PC-9 (cell line): ENCODE data around the gene KCNJ10. TPM values are rescaled to one million over a fixed set of nuclear protein-coding genes. Genes with fewer than 3 reads are reported as not detected.

ENCODE experiments used
- BruUV-seq: library from RNA; stranded (reverse); fragments of 400-500 nt; replicated peaks from 2 replicates; lab custom pipeline; 2021; lab: Mats Ljungman, UMichigan
- CTCF ChIA-PET: fragments of 300-600 bp; sonication (Branson Sonifier 250); formaldehyde crosslinking; loops from one replicate; lab custom pipeline; 2022; ENCODE audit warnings: antibody characterized with exemption; lab: Charles Lee
- POLR2A ChIA-PET: fragments of 300-600 bp; sonication (Branson Sonifier 250); formaldehyde crosslinking; loops from one replicate; lab custom pipeline; 2022; ENCODE audit warnings: antibody characterized with exemption; ENCODE audit not compliant: unreplicated experiment; lab: Charles Lee
- DNase-seq, 2 experiments: peaks; one replicate each; pipeline versions ENCODE4 v3.0.0 to v3.0.0-alpha.2; 2015 to 2022; ENCODE audit warnings: mixed read lengths in 1 of 2
- H2AFZ ChIP-seq: fragments of 200-600 bp; sonication (generic); 2 replicates; pipeline ENCODE4 v1.8.1; 2017; ENCODE audit warnings: antibody characterized with exemption
- H3F3A ChIP-seq: fragments of 200-600 bp; sonication (generic); 2 replicates; pipeline ENCODE4 v1.8.1; 2017; ENCODE audit warnings: antibody characterized with exemption, mild to moderate bottlenecking, low read depth; ENCODE audit not compliant: insufficient read depth
- H3K27ac ChIP-seq: fragments of 200-600 bp; sonication (generic); 2 replicates; pipeline ENCODE4 v1.6.1; 2016; ENCODE audit warnings: mixed run types
- H3K27me3 ChIP-seq: fragments of 200-600 bp; sonication (generic); 2 replicates; pipeline ENCODE4 v1.6.1; 2016; ENCODE audit warnings: low read depth, mixed run types; ENCODE audit not compliant: insufficient read depth
- H3K36me3 ChIP-seq: fragments of 200-600 bp; sonication (generic); 2 replicates; pipeline ENCODE4 v1.6.1; 2016; ENCODE audit warnings: low read depth, mixed run types
- H3K4me1 ChIP-seq: fragments of 200-600 bp; sonication (generic); replicated peaks from 2 replicates; pipeline ENCODE4 v1.6.1; 2016; ENCODE audit warnings: mixed run types; ENCODE audit not compliant: insufficient read depth
- H3K4me2 ChIP-seq: fragments of 200-600 bp; sonication (generic); 2 replicates; pipeline ENCODE4 v1.6.1; 2017; ENCODE audit warnings: mixed run types
- H3K4me3 ChIP-seq: fragments of 200-600 bp; sonication (generic); 2 replicates; pipeline ENCODE4 v1.6.1; 2016; ENCODE audit warnings: mixed run types
- H3K79me2 ChIP-seq: fragments of 200-600 bp; sonication (generic); 2 replicates; pipeline ENCODE4 v1.6.1; 2017; ENCODE audit warnings: low read depth, mixed run types
- H3K9me2 ChIP-seq: fragments of 200-600 bp; sonication (generic); 2 replicates; pipeline ENCODE4 v1.8.1; 2017; ENCODE audit warnings: mild to moderate bottlenecking; ENCODE audit not compliant: insufficient read depth
- H3K9me3 ChIP-seq: fragments of 200-600 bp; sonication (generic); 2 replicates; pipeline ENCODE4 v1.8.1; 2016; ENCODE audit warnings: low read depth; ENCODE audit not compliant: insufficient read depth
- H4K20me1 ChIP-seq: fragments of 200-600 bp; sonication (generic); 2 replicates; pipeline ENCODE4 v1.8.1; 2017; ENCODE audit not compliant: insufficient read depth
- CTCF ChIP-seq: fragments of 200-600 bp; sonication (generic); conservative IDR thresholded peaks from 2 replicates; pipeline ENCODE4 v1.6.1; 2017; ENCODE audit warnings: mixed run types, antibody characterized with exemption, mild to moderate bottlenecking, moderate library complexity
- EZH2 ChIP-seq: fragments of 200-600 bp; sonication (generic); IDR thresholded peaks from 2 replicates; pipeline ENCODE4 v1.8.0; 2017; ENCODE audit warnings: antibody characterized with exemption, low read depth
- intact Hi-C: fragments of 100-400 bp; cut with micrococcal nuclease; formaldehyde crosslinking; loops from one replicate; pipeline ENCODE4 v1.10.0; 2022; ENCODE audit not compliant: unreplicated experiment
- total RNA-seq: library from RNA; stranded (reverse); gene quantifications from 2 replicates; pipeline ENCODE4 v1.2.3, GENCODE V29; 2021

Gene KCNJ10
- total RNA-seq, 1 experiment from 2014 or later = not detected

- DNase-seq = no peak
- intact Hi-C loops = no loop called here
Measured at GRCh38 chr1:159972443-159973205, 97.3 kb downstream of the KCNJ10 start.

GRCh38 chr1:159970932-159971342 is 99.0 kb downstream of the KCNJ10 start:
- H2AFZ ChIP-seq = no peak overlapping the region
- no peak overlapping the region for H3K27ac ChIP-seq
- POLR2A ChIA-PET = no interaction called here
- CTCF ChIA-PET = no interaction called here
- no peak overlapping the region for H3K4me2 ChIP-seq
- no peaks in the 10 kb centered on the region; the same call in 1 of the 2 replicates for H3K9me2 ChIP-seq
- H3K9me3 ChIP-seq = no peaks in the 10 kb centered on the region; the same call in 1 of the 2 replicates
- no peak overlapping the region for H3K4me3 ChIP-seq
- no peaks in the 10 kb centered on the region for H3F3A ChIP-seq
- no peaks in the 10 kb centered on the region for H4K20me1 ChIP-seq
- H3K79me2 ChIP-seq = no peaks in the 10 kb centered on the region
- no peaks in the 10 kb centered on the region for H3K36me3 ChIP-seq
- intact Hi-C loops = no loop called here
- TF ChIP-seq CTCF (no peak), EZH2 (no peak)
- H3K4me1 ChIP-seq = no peaks in the 10 kb centered on the region
- DNase-seq = no peak
- H3K27me3 ChIP-seq = peaks cover 15% of the 10 kb centered on the region
- no TSS peak for BruUV-seq

More at GRCh38 chr1:159972443-159973205, 97.3 kb downstream of the KCNJ10 start:
- TF ChIP-seq EZH2 (no peak), CTCF (no peak)
- no peak overlapping the region for H2AFZ ChIP-seq
- no peak overlapping the region for H3K4me3 ChIP-seq
- POLR2A ChIA-PET = no interaction called here
- H4K20me1 ChIP-seq = no peaks in the 10 kb centered on the region
- no TSS peak for BruUV-seq
- H3K36me3 ChIP-seq = no peaks in the 10 kb centered on the region
- no peaks in the 10 kb centered on the region; the same call in 1 of the 2 replicates for H3K9me2 ChIP-seq
- no peaks in the 10 kb centered on the region for H3F3A ChIP-seq
- no peak overlapping the region for H3K4me2 ChIP-seq
- no peaks in the 10 kb centered on the region; the same call in 1 of the 2 replicates for H3K9me3 ChIP-seq
- H3K27me3 ChIP-seq = peaks cover 15% of the 10 kb centered on the region
- no peaks in the 10 kb centered on the region for H3K4me1 ChIP-seq
- CTCF ChIA-PET = no interaction called here
- no peak overlapping the region for H3K27ac ChIP-seq
- H3K79me2 ChIP-seq = no peaks in the 10 kb centered on the region

- no peak overlapping the region for H3K4me3 ChIP-seq
- no peak overlapping the region for H3K27ac ChIP-seq
- no peaks in the 10 kb centered on the region for H3K36me3 ChIP-seq
- H2AFZ ChIP-seq = no peak overlapping the region
- H4K20me1 ChIP-seq = no peaks in the 10 kb centered on the region
- no TSS peak for BruUV-seq
- H3F3A ChIP-seq = no peaks in the 10 kb centered on the region
- no peak overlapping the region for H3K4me2 ChIP-seq
- no peaks in the 10 kb centered on the region for H3K9me2 ChIP-seq
- no peak for DNase-seq
- CTCF ChIA-PET = no interaction called here
- TF ChIP-seq CTCF (no peak), EZH2 (no peak)
- H3K4me1 ChIP-seq = no peaks in the 10 kb centered on the region
- POLR2A ChIA-PET = interaction anchor here (0.7 kb wide), 1 partner anchor 23 kb away, joined by 8 read pairs; no protein-coding TSS in a partner anchor
- no peaks in the 10 kb centered on the region for H3K79me2 ChIP-seq
- H3K9me3 ChIP-seq = no peaks in the 10 kb centered on the region; the same call in 1 of the 2 replicates
- intact Hi-C loops = no loop called here
- H3K27me3 ChIP-seq = peaks cover 1% of the 10 kb centered on the region; the same call in 1 of the 2 replicates
Measured at GRCh38 chr1:159968901-159969300, 101.1 kb downstream of the KCNJ10 start.
